Prostate gland (tissue), 2 donors: ENCODE results near the gene IGHMBP2.
"Not testable (repeated sequence)": the region's sequence is repeated elsewhere in the genome, so short reads cannot be mapped to it uniquely, and the experiment has no call there.

Source experiments
- CTCF ChIP-seq, 4 experiments: fragments of 200-600 bp in 2 of 4; fragments of 450-650 bp in 2 of 4; sonication (generic) in 2 of 4; IDR thresholded peaks; 1 replicate in 3 of 4; 2 replicates in 1 of 4; pipeline ENCODE4 v1.5.1; 2016 to 2019; ENCODE audit warnings: antibody characterized with exemption in 4 of 4, mild to moderate bottlenecking in 2 of 4, moderate library complexity in 2 of 4
- POLR2A ChIP-seq: fragments of 450-650 bp; IDR thresholded peaks from one replicate; pipeline ENCODE4 v1.6.1; 2016; ENCODE audit warnings: antibody characterized with exemption, mild to moderate bottlenecking

- TF ChIP-seq CTCF (IDR thresholded peaks at IDR 0.05); POLR2A: not testable (repeated sequence)
Measured at GRCh38 chr11:68973706-68974105, 70.0 kb downstream of the IGHMBP2 start.
